Renal cortical epithelial cell (primary cell): ENCODE data around the gene CAPG. TPM values are rescaled to one million over a fixed set of nuclear protein-coding genes. Genes with fewer than 3 reads are reported as not detected.

Experiments
- DNase-seq: peaks from one replicate; pipeline ENCODE4 v3.0.0-alpha.2; 2011; ENCODE audit warnings: low read depth
- total RNA-seq: library from RNA; depleted of rRNA; stranded (reverse); fragments of >200 nt; gene quantifications from 2 replicates; pipeline ENCODE4 v1.2.3, GENCODE V29; 2014

CAPG gene
- total RNA-seq, 1 donor from 2014 or later: 295 TPM

DNA sequence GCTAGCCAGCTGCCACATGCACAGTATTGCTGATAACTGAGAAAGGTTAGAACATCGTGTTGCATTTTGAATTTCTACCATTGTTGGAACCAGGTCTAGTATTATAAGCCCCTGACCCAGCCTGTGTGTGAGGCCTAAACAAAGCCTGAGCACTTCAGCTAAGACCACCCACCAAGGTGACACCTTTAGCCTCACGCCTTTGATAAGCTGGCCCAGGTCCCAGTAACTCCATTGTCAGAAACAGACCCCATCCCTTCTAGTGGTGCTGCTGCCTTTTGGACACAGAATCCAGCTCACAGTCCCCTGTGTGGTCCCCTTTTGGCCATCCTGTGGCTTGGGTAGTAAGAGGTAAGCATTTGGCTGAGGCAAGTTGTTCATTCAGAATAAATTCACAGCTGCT, 54.0 kb downstream of the CAPG start:
- no peak for DNase-seq

DNA sequence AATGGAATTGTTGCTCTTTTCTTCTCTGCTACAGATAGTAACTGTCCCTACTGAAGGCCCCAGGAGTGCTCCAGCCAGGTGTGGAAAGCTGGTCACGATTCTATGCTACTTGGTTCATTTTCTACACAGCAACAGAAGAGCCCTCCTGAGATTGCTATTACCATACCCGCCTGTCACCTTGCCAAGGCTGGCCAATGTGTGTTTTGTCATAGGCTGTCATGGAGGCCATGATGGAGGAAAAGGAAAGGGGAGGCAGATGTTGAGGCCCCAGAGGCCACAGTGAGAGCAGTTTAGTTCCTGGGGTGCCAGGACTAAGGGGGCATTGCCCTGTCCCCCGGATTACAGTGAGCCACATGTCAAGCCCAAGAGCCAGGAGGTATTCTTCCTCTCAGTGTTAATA, 54.6 kb downstream of the CAPG start:
- no peak for DNase-seq

DNA sequence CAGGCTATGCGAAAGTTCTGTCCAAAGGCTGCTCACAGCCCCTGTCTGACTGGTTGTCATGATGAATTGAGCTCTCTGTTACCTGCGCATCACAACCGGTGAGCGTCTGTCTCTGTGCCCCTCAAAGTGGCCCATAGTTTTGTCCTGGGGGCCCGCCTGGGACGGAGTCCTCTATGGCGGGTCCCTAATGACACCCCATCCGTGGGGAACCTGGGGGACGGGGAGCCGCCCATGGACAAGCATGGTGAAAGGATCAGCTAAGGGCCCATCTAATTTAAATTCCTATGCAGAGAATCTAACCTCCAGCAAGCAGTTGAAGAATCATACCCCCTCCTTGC, 55.1 kb downstream of the CAPG start:
- no peak for DNase-seq

DNA sequence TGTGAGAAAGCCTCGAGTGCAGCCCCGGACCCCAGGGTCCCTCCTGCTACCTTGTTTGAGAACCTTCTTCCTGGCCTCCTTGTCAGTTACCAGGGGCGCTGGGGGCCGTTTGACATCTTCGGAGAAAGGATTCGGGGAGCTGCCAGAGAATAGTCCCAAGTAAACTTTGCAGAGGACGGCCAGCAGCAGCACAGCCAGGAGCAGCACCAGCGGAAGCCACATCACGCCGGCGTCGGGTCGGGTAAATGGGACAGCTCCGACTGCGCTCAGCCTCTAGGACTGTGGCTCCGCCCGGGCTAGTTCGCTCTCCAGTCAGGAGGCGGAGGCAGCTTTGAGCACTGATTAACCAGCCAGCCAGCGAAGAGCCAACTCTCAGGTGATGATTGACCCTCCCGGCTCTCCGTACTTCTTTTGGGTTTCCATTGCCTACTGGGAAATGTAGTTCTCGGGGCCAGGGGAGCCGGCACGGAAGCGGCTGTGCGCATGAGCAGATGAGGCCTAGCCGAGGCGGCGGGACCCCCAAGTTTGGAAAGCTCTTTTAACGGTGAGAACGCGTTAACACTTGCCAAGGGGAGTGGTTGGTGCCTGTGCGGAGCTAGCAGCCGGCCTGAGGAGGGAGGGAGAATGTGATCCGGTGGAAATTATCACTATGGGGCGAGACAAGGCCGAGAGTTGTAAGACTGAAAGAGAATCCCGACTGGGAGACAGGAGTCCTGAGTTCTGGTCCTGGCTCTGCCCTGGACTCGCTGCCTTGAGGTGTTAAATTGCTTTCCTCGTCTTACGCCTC, 55.7 kb downstream of the CAPG start, which contains the start of the genes ELMOD3 and RETSAT:
ELMOD3 (plus strand) TSS at position 484 of the 787 bp plus-strand sequence. CDS start 2,430 bp downstream, outside the sequence.
RETSAT (minus strand) TSS at position 243 of the 787 bp plus-strand sequence; CDS start at position 222, 21 bp downstream.
- peak; percentile 98 for DNase-seq

DNA sequence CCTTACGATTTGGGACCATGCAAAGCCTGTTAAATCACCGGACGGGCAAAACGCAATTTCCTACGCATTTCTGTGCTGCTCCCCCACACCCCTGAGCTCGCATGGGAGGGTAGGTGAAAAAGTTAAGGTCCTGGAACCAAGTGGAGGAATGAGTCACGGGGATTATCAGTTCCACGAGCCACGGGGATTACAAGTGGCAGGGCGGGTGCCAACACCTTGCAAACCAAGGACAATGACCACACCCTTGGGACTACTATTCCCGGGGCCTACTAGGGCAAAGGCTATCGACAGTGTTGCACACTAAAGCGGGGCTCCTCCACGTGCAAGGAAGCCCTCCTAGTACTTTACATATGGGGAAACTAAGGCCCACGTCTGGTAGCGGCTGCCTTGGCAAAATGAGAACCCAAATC, 56.3 kb downstream of the CAPG start:
- peak; percentile 8 for DNase-seq

DNA sequence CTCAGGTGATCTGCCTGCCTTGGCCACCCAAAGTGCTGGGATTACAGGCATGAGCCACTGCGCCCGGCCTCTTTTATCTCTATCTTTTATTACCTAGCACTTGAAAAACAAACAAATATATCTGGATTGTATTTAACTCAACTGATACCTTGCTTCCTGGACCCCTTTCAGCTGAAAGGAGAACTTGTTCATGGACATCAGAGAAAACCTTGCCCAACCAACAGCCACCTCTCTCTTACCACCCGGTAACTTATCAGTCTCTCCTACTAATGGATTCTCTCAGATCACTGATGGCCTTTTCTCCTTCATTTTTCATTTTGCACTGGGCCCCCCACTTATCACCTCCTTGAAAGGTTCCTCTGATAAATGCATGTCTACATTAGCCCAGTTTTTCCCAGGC, 62.6 kb downstream of the CAPG start:
- DNase-seq: no peak

Other genes starting within 250 kb of the CAPG start
- gene TGOLN2, start 82.4 kb downstream of the CAPG start, total RNA-seq: 79.7 and 208 TPM in 2 replicates
- 79.7 and 91.5 TPM in 2 replicates for gene RETSAT, start 55.8 kb downstream of the CAPG start, total RNA-seq
- 17.5 and 18.6 TPM in 2 replicates for gene ELMOD3, start 55.6 kb downstream of the CAPG start, total RNA-seq
- gene SH2D6, start 8.3 kb upstream of the CAPG start, total RNA-seq: 0.40 TPM in 1 of 2 replicates, not detected in the other
- 54.9 and 292 TPM in 2 replicates for gene MAT2A, start 128.8 kb upstream of the CAPG start, total RNA-seq
- 32.6 and 51.4 TPM in 2 replicates for gene GGCX, start 151.1 kb upstream of the CAPG start, total RNA-seq
- 47.0 and 103 TPM in 2 replicates for gene VAMP8, start 167.2 kb upstream of the CAPG start, total RNA-seq
- gene VAMP5, start 174.1 kb upstream of the CAPG start, total RNA-seq: 1.6 and 5.6 TPM in 2 replicates
- gene RNF181, start 185.4 kb upstream of the CAPG start, total RNA-seq: 163 and 434 TPM in 2 replicates
- gene TMEM150A, start 192.3 kb upstream of the CAPG start, total RNA-seq: 6.9 and 13.6 TPM in 2 replicates
- gene C2orf68, start 201.7 kb upstream of the CAPG start, total RNA-seq: 13.3 and 18.9 TPM in 2 replicates
- gene USP39, start 205.8 kb upstream of the CAPG start, total RNA-seq: 37.2 and 38.7 TPM in 2 replicates